Measurements from ENCODE around the gene PDE11A.

Gene PDE11A

GRCh38 chr2:177668617-177669016 lies 404.0 kb downstream of the PDE11A start:
- no peak for TF ChIP-seq CTCF (IDR thresholded peaks at IDR 0.05; ENCODE audit: low read depth, low read length)
- no peak overlapping the region for H3K4me3 ChIP-seq (ENCODE audit: low read depth, low read length)
- DNase-seq (ENCODE audit: low read depth, low spot score): no peak
- in situ Hi-C loops (cut with HindIII; ENCODE audit: low sequenced_read_pairs): no loop called here

GRCh38 chr2:177667626-177668025 lies 405.0 kb downstream of the PDE11A start:
- H3K4me3 ChIP-seq (ENCODE audit: low read depth, low read length): no peak overlapping the region
- no peak for DNase-seq (ENCODE audit: low read depth, low spot score)
- no peak for TF ChIP-seq CTCF (IDR thresholded peaks at IDR 0.05; ENCODE audit: low read depth, low read length)
- in situ Hi-C loops (cut with HindIII; ENCODE audit: low sequenced_read_pairs): no loop called here

- in situ Hi-C loops (cut with HindIII; ENCODE audit: low sequenced_read_pairs): no loop called here
- no peak for TF ChIP-seq CTCF (IDR thresholded peaks at IDR 0.05; ENCODE audit: low read depth, low read length)
- no peak overlapping the region for H3K4me3 ChIP-seq (ENCODE audit: low read depth, low read length)
- peak; percentile 35 for DNase-seq (ENCODE audit: low read depth, low spot score)
These were observed 406.2 kb downstream of the PDE11A start for GRCh38 chr2:177666408-177666807.

- no peak for TF ChIP-seq CTCF (IDR thresholded peaks at IDR 0.05; ENCODE audit: low read depth, low read length)
- no peak for DNase-seq (ENCODE audit: low read depth, low spot score)
- in situ Hi-C loops (cut with HindIII; ENCODE audit: low sequenced_read_pairs): no loop called here
- no peak overlapping the region for H3K4me3 ChIP-seq (ENCODE audit: low read depth, low read length)
These were observed 406.6 kb downstream of the PDE11A start for GRCh38 chr2:177665948-177666347.

- in situ Hi-C loops (cut with HindIII; ENCODE audit: low sequenced_read_pairs): no loop called here
- H3K4me3 ChIP-seq (ENCODE audit: low read depth, low read length): no peak overlapping the region
- no peak for DNase-seq (ENCODE audit: low read depth, low spot score)
- TF ChIP-seq CTCF (IDR thresholded peaks at IDR 0.05; ENCODE audit: low read depth, low read length): no peak
These were observed 407.2 kb downstream of the PDE11A start for GRCh38 chr2:177665328-177665727.

GRCh38 chr2:177662895-177663294 lies 409.7 kb downstream of the PDE11A start:
- no peak for TF ChIP-seq CTCF (IDR thresholded peaks at IDR 0.05; ENCODE audit: low read depth, low read length)
- H3K4me3 ChIP-seq (ENCODE audit: low read depth, low read length): no peak overlapping the region
- in situ Hi-C loops (cut with HindIII; ENCODE audit: low sequenced_read_pairs): no loop called here
- no peak for DNase-seq (ENCODE audit: low read depth, low spot score)

- no peak for TF ChIP-seq CTCF (IDR thresholded peaks at IDR 0.05; ENCODE audit: low read depth, low read length)
- DNase-seq (ENCODE audit: low read depth, low spot score): no peak
- in situ Hi-C loops (cut with HindIII; ENCODE audit: low sequenced_read_pairs): no loop called here
- H3K4me3 ChIP-seq (ENCODE audit: low read depth, low read length): no peak overlapping the region
These were observed 411.8 kb downstream of the PDE11A start for GRCh38 chr2:177660742-177661141.

Measured in astrocyte of the spinal cord (primary cell).